Activated CD8-positive, alpha-beta memory T cell treated with anti-CD3 and anti-CD28 coated beads for 1 hour (primary cell): ENCODE results near the gene ATP5F1D.

Experiments used
- DNase-seq, 2 donors: peaks; one replicate each; pipeline ENCODE4 v3.0.0-alpha.2; 2020; ENCODE audit warnings: low read depth in 1 of 2; ENCODE audit errors: extremely low read depth in 1 of 2

Gene ATP5F1D

GRCh38 chr19:1268226-1269064 is 26.9 kb downstream of the ATP5F1D start:
- DNase-seq: no peak

GRCh38 chr19:1269065-1269477 is 27.5 kb downstream of the ATP5F1D start, which contains the start of gene CIRBP:
Gene CIRBP (plus strand): TSS chr19:1269332. CDS start chr19:1270934, 1,602 bp downstream.
- peak; percentile 98 to 99 for DNase-seq

GRCh38 chr19:1269478-1270212 is 28.1 kb downstream of the ATP5F1D start:
- peak in 1 of 2 donors; percentile 80 for DNase-seq

GRCh38 chr19:1270213-1270853 is 28.8 kb downstream of the ATP5F1D start:
- DNase-seq: no peak

- no peak for DNase-seq
Measured at GRCh38 chr19:1270854-1271527, 29.4 kb downstream of the ATP5F1D start.

GRCh38 chr19:1271528-1272422 is 30.2 kb downstream of the ATP5F1D start:
- no peak for DNase-seq

- no peak for DNase-seq
Measured at GRCh38 chr19:1272423-1273262, 31.1 kb downstream of the ATP5F1D start.

GRCh38 chr19:1273263-1274041 is 31.9 kb downstream of the ATP5F1D start:
- no peak for DNase-seq

GRCh38 chr19:1274081-1274851 is 32.7 kb downstream of the ATP5F1D start:
- DNase-seq: no peak

- no peak for DNase-seq
Measured at GRCh38 chr19:1274852-1275259, 33.3 kb downstream of the ATP5F1D start.

- peak; percentile 91 to 96 for DNase-seq
Measured at GRCh38 chr19:1275260-1275975, 33.9 kb downstream of the ATP5F1D start, which contains the start of gene FAM174C. Gene FAM174C (plus strand): TSS chr19:1275530. CDS start chr19:1275550, 20 bp downstream.

- no peak for DNase-seq
Measured at GRCh38 chr19:1275976-1276627, 34.6 kb downstream of the ATP5F1D start.

GRCh38 chr19:1276628-1277022 is 35.1 kb downstream of the ATP5F1D start:
- DNase-seq: no peak

- no peak for DNase-seq
Measured at GRCh38 chr19:1277061-1277460, 35.5 kb downstream of the ATP5F1D start.

- DNase-seq: no peak
Measured at GRCh38 chr19:1278074-1278473, 36.5 kb downstream of the ATP5F1D start.
